ENCODE measurements around the gene IL12RB1.
"Not testable (repeated sequence)": the region's sequence is repeated elsewhere in the genome, so short reads cannot be mapped to it uniquely, and the experiment has no call there.

IL12RB1 gene

GRCh38 chr19:18110609-18111232 is 24.0 kb upstream of the IL12RB1 start:
- DNase-seq = no peak

- DNase-seq = no peak
These were observed 23.2 kb upstream of the IL12RB1 start for GRCh38 chr19:18109733-18110608.

- DNase-seq = no peak
These were observed 22.6 kb upstream of the IL12RB1 start for GRCh38 chr19:18109341-18109732.

GRCh38 chr19:18108897-18109296 is 22.2 kb upstream of the IL12RB1 start:
- no peak for DNase-seq

GRCh38 chr19:18107235-18107634 is 20.5 kb upstream of the IL12RB1 start:
- no peak for DNase-seq

GRCh38 chr19:18105259-18105658 is 18.5 kb upstream of the IL12RB1 start:
- not testable (repeated sequence) for DNase-seq

GRCh38 chr19:18104793-18105131 is 18.0 kb upstream of the IL12RB1 start:
- DNase-seq = no peak

- DNase-seq = no peak
These were observed 16.3 kb upstream of the IL12RB1 start for GRCh38 chr19:18102916-18103542.

GRCh38 chr19:18101268-18101667 is 14.5 kb upstream of the IL12RB1 start:
- DNase-seq = no peak

- DNase-seq = no peak
These were observed 14.0 kb upstream of the IL12RB1 start for GRCh38 chr19:18100710-18101109.

GRCh38 chr19:18099623-18099995 is 12.9 kb upstream of the IL12RB1 start:
- no peak for DNase-seq

- no peak for DNase-seq
These were observed 12.3 kb upstream of the IL12RB1 start for GRCh38 chr19:18098891-18099622.

GRCh38 chr19:18097993-18098890 is 11.5 kb upstream of the IL12RB1 start:
- DNase-seq = no peak

- no peak for DNase-seq
These were observed 10.7 kb upstream of the IL12RB1 start, which contains the start of gene MAST3 for GRCh38 chr19:18097217-18097992. Gene MAST3, plus strand, starts transcription at chr19:18097778. Its CDS starts 15 bp downstream, at chr19:18097793.

- DNase-seq = no peak
These were observed 9.5 kb upstream of the IL12RB1 start for GRCh38 chr19:18096258-18096657.

GRCh38 chr19:18093439-18094161 is 6.9 kb upstream of the IL12RB1 start:
- DNase-seq = no peak

- no peak for DNase-seq
These were observed 4.5 kb upstream of the IL12RB1 start for GRCh38 chr19:18091217-18091608.

GRCh38 chr19:18090545-18091216 is 3.9 kb upstream of the IL12RB1 start:
- no peak for DNase-seq

GRCh38 chr19:18089726-18090125 is 3.0 kb upstream of the IL12RB1 start:
- DNase-seq = no peak

- DNase-seq = not testable (repeated sequence)
These were observed 2.4 kb upstream of the IL12RB1 start for GRCh38 chr19:18089096-18089541.

Data from NCI-H1417 treated with DMSO at 0.1 percent for 48 hours (cell line).